Prostate gland (tissue), 2 donors: Measurements from ENCODE around the gene CDHR2.

Experiments used
- POLR2A ChIP-seq: fragments of 450-650 bp; IDR thresholded peaks from one replicate; pipeline ENCODE4 v1.6.1; 2016; ENCODE audit warnings: antibody characterized with exemption, mild to moderate bottlenecking
- TF ChIP-seq, protein P1 (sequence below), 4 experiments: fragments of 200-600 bp in 2 of 4; fragments of 450-650 bp in 2 of 4; sonication (generic) in 2 of 4; IDR thresholded peaks; 1 replicate in 3 of 4; 2 replicates in 1 of 4; pipeline ENCODE4 v1.5.1; 2016 to 2019; ENCODE audit warnings: antibody characterized with exemption in 4 of 4, mild to moderate bottlenecking in 2 of 4, moderate library complexity in 2 of 4

DNA sequence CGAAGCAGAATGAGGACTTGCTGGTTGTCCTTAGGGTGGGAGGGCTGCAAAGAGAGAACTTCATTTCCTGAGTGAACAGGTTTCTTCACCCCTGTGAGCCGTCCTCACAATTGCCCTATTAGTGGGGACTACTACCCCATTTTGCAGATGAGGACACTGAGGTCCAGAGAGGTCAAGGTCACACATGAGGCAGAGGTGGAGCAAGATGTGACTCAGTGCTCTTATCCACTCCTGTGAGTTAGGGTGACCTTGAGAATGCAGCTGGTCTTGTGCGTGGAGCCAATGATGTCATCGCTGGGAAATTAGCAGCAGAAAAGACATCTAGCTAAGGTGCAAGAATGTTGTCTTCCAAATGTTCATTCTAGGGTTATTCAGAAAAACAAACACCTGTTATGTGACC, 33.9 kb downstream of the CDHR2 start:
- no peak for TF ChIP-seq POLR2A
- TF ChIP-seq, protein P1, sequence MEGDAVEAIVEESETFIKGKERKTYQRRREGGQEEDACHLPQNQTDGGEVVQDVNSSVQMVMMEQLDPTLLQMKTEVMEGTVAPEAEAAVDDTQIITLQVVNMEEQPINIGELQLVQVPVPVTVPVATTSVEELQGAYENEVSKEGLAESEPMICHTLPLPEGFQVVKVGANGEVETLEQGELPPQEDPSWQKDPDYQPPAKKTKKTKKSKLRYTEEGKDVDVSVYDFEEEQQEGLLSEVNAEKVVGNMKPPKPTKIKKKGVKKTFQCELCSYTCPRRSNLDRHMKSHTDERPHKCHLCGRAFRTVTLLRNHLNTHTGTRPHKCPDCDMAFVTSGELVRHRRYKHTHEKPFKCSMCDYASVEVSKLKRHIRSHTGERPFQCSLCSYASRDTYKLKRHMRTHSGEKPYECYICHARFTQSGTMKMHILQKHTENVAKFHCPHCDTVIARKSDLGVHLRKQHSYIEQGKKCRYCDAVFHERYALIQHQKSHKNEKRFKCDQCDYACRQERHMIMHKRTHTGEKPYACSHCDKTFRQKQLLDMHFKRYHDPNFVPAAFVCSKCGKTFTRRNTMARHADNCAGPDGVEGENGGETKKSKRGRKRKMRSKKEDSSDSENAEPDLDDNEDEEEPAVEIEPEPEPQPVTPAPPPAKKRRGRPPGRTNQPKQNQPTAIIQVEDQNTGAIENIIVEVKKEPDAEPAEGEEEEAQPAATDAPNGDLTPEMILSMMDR (IDR thresholded peaks at IDR 0.05), result no peak
